GM18873 (cell line): ENCODE data around the gene TNFAIP8.
"Not testable (repeated sequence)": the region's sequence is repeated elsewhere in the genome, so short reads cannot be mapped to it uniquely, and the experiment has no call there.

Experiments
- ATAC-seq: cut with Tn5 transposase; IDR thresholded peaks from one replicate; pipeline ENCODE4 v1.9.1; 2021; ENCODE audit warnings: mild to moderate bottlenecking, moderate library complexity, moderate number of reproducible peaks; ENCODE audit not compliant: unreplicated experiment, low FRiP score

Gene TNFAIP8

GRCh38 chr5:119412279-119413227, 56.7 kb downstream of the TNFAIP8 start:
- no peak for ATAC-seq

GRCh38 chr5:119414124-119414734, 58.4 kb downstream of the TNFAIP8 start:
- ATAC-seq: not testable (repeated sequence)

- no peak for ATAC-seq
These were observed 62.2 kb downstream of the TNFAIP8 start for GRCh38 chr5:119417891-119418605.

GRCh38 chr5:119418606-119419100, 62.8 kb downstream of the TNFAIP8 start:
- peak; percentile 59 for ATAC-seq

GRCh38 chr5:119420169-119420568, 64.3 kb downstream of the TNFAIP8 start:
- no peak for ATAC-seq

GRCh38 chr5:119426057-119426456, 70.2 kb downstream of the TNFAIP8 start:
- ATAC-seq: no peak

GRCh38 chr5:119427060-119427459, 71.2 kb downstream of the TNFAIP8 start:
- no peak for ATAC-seq

- ATAC-seq: not testable (repeated sequence)
These were observed 71.8 kb downstream of the TNFAIP8 start for GRCh38 chr5:119427596-119427995.

GRCh38 chr5:119428166-119428565, 72.3 kb downstream of the TNFAIP8 start:
- not testable (repeated sequence) for ATAC-seq

GRCh38 chr5:119428574-119428973, 72.8 kb downstream of the TNFAIP8 start:
- ATAC-seq: not testable (repeated sequence)

- ATAC-seq: not testable (repeated sequence)
These were observed 76.9 kb downstream of the TNFAIP8 start for GRCh38 chr5:119432674-119433237.

- ATAC-seq: peak; percentile 92
These were observed 79.8 kb downstream of the TNFAIP8 start for GRCh38 chr5:119435436-119436132.

- ATAC-seq: not testable (repeated sequence)
These were observed 82.2 kb downstream of the TNFAIP8 start for GRCh38 chr5:119437785-119438586.

GRCh38 chr5:119438587-119438917, 82.7 kb downstream of the TNFAIP8 start:
- ATAC-seq: not testable (repeated sequence)

- no peak for ATAC-seq
These were observed 83.4 kb downstream of the TNFAIP8 start for GRCh38 chr5:119439140-119439631.

- not testable (repeated sequence) for ATAC-seq
These were observed 83.8 kb downstream of the TNFAIP8 start for GRCh38 chr5:119439632-119440031.

GRCh38 chr5:119444643-119445042, 88.8 kb downstream of the TNFAIP8 start:
- ATAC-seq: not testable (repeated sequence)

GRCh38 chr5:119445544-119445943, 89.7 kb downstream of the TNFAIP8 start:
- no peak for ATAC-seq
